ENCODE data around the gene SUCNR1.

- no peak for TF ChIP-seq CTCF (IDR thresholded peaks at IDR 0.05)
- no peak for TF ChIP-seq POLR2A (IDR thresholded peaks at IDR 0.05)
- no peak for TF ChIP-seq EP300 (IDR thresholded peaks at IDR 0.05)
- TF ChIP-seq POLR2AphosphoS5 (IDR thresholded peaks at IDR 0.05): no peak
Measured at GRCh38 chr3:151891721-151892120, 18.3 kb downstream of the SUCNR1 start.
